ENCODE measurements around the gene CADM2.
"Not testable (repeated sequence)": the region's sequence is repeated elsewhere in the genome, so short reads cannot be mapped to it uniquely, and the experiment has no call there.

Gene CADM2

DNA sequence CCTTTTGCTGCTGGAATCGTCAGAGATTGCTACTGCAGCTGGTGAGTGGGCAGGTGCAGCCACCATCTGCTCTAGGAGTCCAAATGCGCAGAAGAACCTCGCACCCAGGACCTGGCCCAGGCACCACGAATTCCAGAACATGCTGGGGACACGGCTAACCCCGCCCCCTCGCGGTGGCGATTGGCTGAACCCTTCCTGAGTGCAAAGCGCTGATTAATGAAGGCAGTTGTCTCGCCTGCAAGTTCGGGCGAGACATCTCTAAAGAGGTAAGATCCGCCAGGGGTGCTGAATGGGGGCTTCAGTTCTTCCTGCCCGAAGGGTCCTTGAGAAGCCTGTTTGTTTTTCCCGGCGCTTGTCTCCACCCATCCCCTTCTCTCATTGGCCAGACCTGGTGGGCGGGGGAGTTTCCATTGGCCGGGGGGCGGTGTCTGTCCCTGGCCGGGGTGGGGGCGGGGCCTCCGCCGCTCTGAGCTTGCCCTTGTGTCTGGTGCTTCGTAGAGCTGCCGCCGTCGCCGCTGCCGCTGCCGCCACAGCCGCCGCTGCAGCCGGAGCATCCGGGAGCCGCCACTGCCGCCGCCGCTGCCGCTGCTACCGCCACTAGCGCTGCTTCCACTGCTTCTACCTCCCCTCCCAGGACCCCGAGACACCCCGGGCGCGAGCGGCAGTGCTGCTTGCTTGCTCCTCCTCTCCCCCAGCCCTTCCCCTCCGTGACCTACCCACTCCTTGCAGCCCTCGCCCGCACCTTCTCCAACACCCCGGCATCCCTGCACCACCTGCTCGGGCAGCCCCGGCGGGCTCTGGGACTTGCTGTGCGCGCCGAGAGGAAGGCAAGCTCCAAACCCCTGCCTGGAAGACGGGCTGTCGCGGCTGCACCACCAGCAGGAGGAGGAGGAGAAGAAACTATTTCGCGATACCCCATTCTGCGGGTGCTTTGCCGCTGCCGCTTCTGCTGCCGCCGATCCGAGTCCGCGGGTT is at the start of gene CADM2:
Gene CADM2, plus strand, starts transcription at position 495 of the 975 bp plus-strand sequence.
- peak; percentile 72 for DNase-seq
- Mint-ChIP-seq H3K27me3 (peaks cover 40% of the 10 kb centered on the region), H3K27ac (no peak within 1 kb of the TSS), H3K4me3 (peak within 1 kb of the TSS; percentile 58), H3K9me3 (no peaks in the 10 kb centered on the region), H3K4me1 (peaks cover 11% of the 10 kb centered on the region), H3K36me3 (no peaks in the 10 kb centered on the region)
- CTCF ChIA-PET = no interaction called here

DNA sequence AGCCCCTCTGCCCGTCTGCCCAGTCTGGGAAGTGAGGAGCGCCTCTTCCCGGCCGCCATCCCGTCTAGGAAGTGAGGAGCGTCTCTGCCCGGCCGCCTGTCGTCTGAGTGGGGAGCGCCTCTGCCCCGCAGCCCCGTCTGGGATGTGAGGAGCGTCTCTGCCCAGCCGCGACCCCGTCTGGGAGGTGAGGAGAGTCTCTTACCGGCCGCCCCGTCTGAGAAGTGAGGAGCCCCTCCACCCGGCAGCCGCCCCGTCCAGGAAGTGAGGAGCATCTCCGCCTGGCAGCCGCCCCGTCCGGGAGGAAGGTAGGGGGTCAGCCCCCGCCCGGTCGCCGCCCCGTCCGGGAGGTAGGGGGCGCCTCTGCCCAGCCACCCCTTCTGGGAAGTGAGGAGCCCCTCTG is 40.2 kb upstream of the CADM2 start:
- H3K36me3 Mint-ChIP-seq, H3K4me3 Mint-ChIP-seq, DNase-seq, CTCF ChIA-PET, H3K27ac Mint-ChIP-seq, H3K27me3 Mint-ChIP-seq, H3K4me1 Mint-ChIP-seq: not testable (repeated sequence)
- H3K9me3 Mint-ChIP-seq = peaks cover 11% of the 10 kb centered on the region

DNA sequence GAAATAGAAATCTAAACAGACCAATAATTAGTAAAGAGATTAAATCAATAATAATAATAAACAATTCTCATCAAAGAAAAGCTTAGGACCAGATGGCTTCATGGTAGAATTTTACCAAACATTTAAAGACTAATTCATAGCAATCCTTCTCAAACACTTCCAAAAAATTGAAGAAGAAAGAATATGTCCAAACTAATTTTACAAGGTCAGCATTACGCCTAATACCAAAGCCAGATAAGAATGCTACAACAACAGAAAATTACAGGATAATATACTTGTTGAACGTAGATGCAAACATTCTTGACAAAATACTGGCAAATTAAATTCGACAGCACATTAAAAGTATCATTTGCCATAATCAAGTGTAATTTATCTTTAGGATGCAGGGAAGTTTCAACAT is 36.1 kb upstream of the CADM2 start:
- Mint-ChIP-seq H3K27ac (no peak overlapping the region), H3K4me3 (no peak overlapping the region), H3K36me3 (no peaks in the 10 kb centered on the region), H3K9me3 (peaks cover 5% of the 10 kb centered on the region), H3K4me1 (no peaks in the 10 kb centered on the region), H3K27me3 (no peaks in the 10 kb centered on the region)
- CTCF ChIA-PET = no interaction called here
- DNase-seq = no peak

DNA sequence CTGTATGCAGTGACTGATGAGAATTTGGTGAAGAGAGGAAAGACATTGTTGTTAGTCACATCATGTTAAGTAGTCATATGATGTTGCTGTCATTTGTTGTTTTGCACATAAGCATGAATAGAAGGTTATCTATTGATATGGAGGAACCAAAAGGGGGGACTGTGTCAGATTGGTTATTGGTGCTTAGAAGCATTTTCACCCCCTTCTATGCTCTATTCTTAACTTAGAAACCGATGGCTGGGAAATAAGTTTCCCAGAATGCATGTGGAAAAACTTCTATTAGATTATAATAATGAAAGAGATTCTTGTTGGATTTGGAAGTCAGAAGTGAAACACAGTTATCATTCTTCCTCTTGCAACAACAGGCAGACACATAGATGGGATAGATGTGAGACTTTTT is 33.2 kb upstream of the CADM2 start:
- CTCF ChIA-PET = no interaction called here
- peaks cover 1% of the 10 kb centered on the region for H3K9me3 Mint-ChIP-seq
- no peak overlapping the region for H3K4me3 Mint-ChIP-seq
- no peaks in the 10 kb centered on the region for H3K4me1 Mint-ChIP-seq
- no peak overlapping the region for H3K27ac Mint-ChIP-seq
- no peak for DNase-seq
- no peaks in the 10 kb centered on the region for H3K36me3 Mint-ChIP-seq
- H3K27me3 Mint-ChIP-seq = no peaks in the 10 kb centered on the region

DNA sequence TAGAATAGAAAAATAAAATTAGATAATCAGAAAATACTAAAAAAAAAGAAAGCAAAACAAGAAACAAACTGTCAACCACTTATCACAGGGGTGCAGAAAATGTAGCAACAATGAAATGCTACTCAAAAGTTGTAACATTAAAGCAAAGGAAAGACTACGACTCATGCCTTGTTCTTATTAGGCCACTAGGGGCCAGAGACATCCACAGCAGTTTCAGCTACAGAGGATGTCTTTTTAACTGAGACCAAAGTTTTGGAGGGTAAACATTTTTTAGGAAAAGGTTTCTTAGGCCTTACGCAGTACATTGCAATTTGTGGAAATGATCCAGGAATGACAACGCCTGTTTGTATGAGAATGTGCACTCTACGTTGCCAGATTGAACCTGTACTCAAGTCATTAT is 15.4 kb upstream of the CADM2 start:
- H3K4me3 Mint-ChIP-seq = no peak overlapping the region
- no peaks in the 10 kb centered on the region for H3K36me3 Mint-ChIP-seq
- no peak for DNase-seq
- no peak overlapping the region for H3K27ac Mint-ChIP-seq
- no peaks in the 10 kb centered on the region for H3K27me3 Mint-ChIP-seq
- no peaks in the 10 kb centered on the region for H3K4me1 Mint-ChIP-seq
- CTCF ChIA-PET = no interaction called here
- H3K9me3 Mint-ChIP-seq = no peaks in the 10 kb centered on the region

DNA sequence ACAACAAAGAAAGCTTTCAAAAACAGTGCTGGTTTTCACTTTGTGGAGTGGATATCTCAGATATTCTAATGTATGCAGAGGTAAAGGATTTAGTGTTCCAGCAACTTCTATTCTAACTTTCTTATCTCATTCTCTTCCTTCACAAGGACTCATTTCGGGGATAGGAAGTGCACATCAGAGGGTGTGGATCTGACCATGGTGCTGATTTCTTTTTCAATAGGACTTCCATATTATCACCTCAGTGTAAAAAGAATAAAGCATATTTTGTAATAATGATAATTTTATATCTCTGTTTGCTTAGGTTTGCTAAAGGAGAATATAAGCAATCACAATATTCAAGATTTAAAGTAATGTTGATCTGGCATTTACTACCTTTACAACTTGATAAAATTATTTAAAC is 12.5 kb upstream of the CADM2 start:
- Mint-ChIP-seq H3K4me3 (no peak overlapping the region), H3K9me3 (peaks cover 2% of the 10 kb centered on the region), H3K36me3 (no peaks in the 10 kb centered on the region), H3K4me1 (no peaks in the 10 kb centered on the region), H3K27me3 (no peaks in the 10 kb centered on the region), H3K27ac (no peak overlapping the region)
- CTCF ChIA-PET = no interaction called here
- no peak for DNase-seq

DNA sequence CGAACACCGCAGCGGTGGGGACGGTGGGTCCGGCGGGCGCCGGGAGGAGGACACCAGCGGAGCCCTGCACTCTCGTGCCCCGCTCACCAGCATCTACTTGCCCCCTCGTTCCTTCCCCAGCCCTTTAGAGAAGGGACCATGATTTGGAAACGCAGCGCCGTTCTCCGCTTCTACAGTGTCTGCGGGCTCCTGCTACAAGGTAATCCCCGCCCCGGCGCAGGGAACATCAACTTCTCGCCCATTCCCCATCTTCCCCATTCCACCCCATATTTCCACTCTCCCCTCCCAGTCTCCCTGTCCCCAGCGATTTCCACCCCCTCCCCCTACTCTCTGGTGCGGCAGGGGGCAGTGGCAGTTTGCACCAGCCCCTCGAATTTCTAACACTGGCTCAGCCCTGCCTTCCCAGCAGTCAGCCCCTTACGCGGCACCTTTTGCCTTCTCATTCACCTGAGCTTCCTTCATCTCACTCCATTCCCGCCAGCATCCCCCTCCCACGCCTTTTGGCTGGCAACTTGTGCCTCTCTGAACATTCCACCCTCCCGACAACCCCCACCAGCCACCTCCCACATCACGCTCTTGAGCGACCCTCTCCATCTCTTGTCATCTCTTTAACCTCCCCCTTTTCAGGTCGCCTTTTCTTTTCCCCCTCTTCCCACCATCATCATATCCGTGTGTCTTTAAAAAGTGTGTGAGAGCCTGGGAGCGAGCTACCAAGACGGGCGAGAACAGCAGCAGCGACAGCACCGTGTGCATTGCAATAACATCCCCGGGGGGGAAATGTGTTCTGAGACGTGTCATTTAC is 882 bp downstream of the CADM2 start:
- Mint-ChIP-seq H3K36me3 (no peaks in the 10 kb centered on the region), H3K27me3 (peaks cover 40% of the 10 kb centered on the region), H3K27ac (no peak overlapping the region), H3K4me3 (peak overlapping the region; percentile 33), H3K9me3 (no peaks in the 10 kb centered on the region), H3K4me1 (peaks cover 11% of the 10 kb centered on the region)
- CTCF ChIA-PET = no interaction called here
- no peak for DNase-seq

DNA sequence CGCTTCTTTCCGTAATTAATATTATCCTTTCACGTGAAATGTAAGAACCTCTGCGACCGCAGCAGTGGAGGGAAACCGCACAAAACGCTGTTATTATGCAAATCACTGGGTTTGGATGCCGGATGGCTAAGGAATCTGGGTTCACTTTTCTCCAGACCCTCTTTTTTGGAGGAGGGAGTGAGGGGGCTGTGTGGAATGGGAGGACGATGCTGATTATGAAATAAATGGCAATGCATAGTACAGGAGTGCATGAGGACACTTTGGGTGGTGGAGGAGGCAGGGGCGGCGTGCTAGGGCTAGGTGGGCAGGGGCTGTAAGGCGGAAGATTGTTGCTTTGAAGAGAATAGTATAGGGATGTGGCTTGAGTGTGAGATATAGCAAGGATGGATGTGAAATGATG is 1.8 kb downstream of the CADM2 start:
- Mint-ChIP-seq H3K9me3 (no peaks in the 10 kb centered on the region), H3K4me1 (peaks cover 11% of the 10 kb centered on the region), H3K4me3 (no peak overlapping the region), H3K36me3 (no peaks in the 10 kb centered on the region), H3K27ac (no peak overlapping the region), H3K27me3 (peaks cover 40% of the 10 kb centered on the region)
- CTCF ChIA-PET = no interaction called here
- no peak for DNase-seq

DNA sequence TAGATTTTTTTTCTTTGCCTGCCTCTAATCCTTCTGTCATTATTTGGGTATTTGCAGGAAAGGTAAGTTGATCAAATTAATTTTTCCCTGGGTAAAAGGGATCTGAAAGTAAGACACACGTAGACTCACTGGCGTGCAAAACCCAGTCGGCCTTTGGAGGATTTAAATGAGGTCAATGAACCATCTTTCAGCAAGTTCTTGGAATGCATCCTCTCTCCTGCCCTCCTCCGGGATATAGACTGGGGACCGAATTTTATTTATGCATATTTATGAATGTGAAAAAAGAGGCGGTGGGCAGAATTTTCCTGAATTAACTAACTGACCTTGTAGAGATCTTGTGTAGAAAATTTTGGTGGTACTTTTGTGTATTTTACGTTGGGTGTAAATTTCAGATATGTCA is 2.2 kb downstream of the CADM2 start:
- Mint-ChIP-seq H3K36me3 (no peaks in the 10 kb centered on the region), H3K4me3 (no peak overlapping the region), H3K9me3 (no peaks in the 10 kb centered on the region), H3K27me3 (peaks cover 40% of the 10 kb centered on the region), H3K4me1 (peaks cover 11% of the 10 kb centered on the region), H3K27ac (no peak overlapping the region)
- CTCF ChIA-PET = no interaction called here
- no peak for DNase-seq

DNA sequence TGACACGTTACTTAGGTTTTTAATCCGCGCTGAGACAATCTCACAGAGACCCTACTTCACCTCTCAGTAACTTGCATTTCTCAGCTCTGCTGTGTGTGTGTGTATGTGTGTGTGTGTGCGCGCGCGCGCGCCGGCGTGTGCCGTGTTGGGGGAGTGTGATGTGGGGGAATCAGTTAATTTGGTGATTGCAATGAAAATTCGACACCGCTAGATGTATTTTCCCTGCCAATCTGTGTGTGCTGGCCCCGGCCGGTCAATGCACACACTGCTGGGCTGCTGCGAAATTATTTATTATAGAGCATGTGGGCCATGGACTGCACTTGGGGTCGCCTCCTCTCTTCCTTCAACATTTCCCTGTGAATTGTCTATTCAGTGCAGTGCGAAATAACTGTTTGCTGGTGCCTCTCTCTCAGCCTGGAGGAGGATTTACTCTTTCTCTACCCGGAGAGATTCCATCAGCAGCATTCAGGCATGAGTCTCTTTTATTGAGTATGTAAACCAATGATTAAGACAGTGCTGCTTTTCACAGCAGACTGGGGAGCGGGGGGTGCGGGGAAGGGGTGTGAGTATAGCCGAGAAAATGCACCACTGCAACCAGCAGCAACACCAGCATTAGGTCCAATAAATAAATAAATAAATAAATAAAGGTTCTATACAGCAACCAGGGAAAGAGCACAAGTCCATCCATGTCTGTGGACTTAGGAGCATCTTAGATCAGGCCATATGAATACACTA is 2.9 kb downstream of the CADM2 start:
- H3K27ac Mint-ChIP-seq = no peak overlapping the region
- no peak for DNase-seq
- H3K36me3 Mint-ChIP-seq = no peaks in the 10 kb centered on the region
- no peaks in the 10 kb centered on the region for H3K9me3 Mint-ChIP-seq
- H3K27me3 Mint-ChIP-seq = peaks cover 40% of the 10 kb centered on the region
- H3K4me3 Mint-ChIP-seq = no peak overlapping the region
- peaks cover 11% of the 10 kb centered on the region for H3K4me1 Mint-ChIP-seq
- CTCF ChIA-PET = no interaction called here

DNA sequence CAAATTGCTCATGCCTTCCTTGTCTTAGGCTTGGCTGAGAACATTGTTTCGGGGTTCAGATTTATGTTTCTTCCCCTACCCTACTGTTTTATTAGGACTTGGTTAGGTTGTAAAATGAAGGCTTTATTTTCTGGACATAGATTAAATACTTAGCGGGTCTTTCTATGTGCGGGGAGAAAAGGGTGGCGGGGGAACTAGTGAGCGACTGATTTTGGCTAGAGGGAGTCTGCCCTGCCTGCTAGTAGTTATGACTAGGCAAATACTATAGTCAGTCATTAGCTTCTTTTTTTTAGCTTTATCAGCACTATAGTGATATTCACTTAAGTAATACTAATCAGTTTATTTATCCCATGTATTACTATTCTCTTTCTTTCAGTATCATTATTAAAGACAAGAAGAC is 3.6 kb downstream of the CADM2 start:
- CTCF ChIA-PET = no interaction called here
- H3K4me3 Mint-ChIP-seq = no peak overlapping the region

DNA sequence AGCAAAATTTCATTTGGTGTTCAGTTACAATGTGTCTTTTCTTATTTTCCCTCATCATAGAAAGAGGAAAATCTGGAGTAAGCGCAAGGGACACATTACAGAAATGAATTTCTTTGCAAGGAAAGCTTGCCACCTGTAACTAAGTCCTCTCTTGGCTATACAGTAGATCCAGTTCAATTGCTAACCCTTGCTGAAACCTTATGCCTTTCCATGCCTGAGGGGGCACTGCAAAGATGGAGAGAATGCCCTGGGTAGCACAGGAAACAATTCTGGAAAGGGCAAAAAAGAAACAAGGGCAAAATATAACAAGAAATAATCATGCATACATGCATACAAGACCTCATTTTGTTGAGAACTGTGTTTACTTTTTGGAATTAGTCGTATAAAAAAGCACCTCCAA is 4.3 kb downstream of the CADM2 start:
- CTCF ChIA-PET = no interaction called here
- no peaks in the 10 kb centered on the region for H3K9me3 Mint-ChIP-seq
- peaks cover 11% of the 10 kb centered on the region for H3K4me1 Mint-ChIP-seq
- H3K4me3 Mint-ChIP-seq = no peak overlapping the region
- H3K36me3 Mint-ChIP-seq = no peaks in the 10 kb centered on the region
- H3K27me3 Mint-ChIP-seq = peaks cover 39% of the 10 kb centered on the region
- DNase-seq = no peak
- no peak overlapping the region for H3K27ac Mint-ChIP-seq

More for the DNA sequence above, 3.6 kb downstream of the CADM2 start:
- no peak overlapping the region for H3K27ac Mint-ChIP-seq
- H3K4me1 Mint-ChIP-seq = peaks cover 11% of the 10 kb centered on the region
- peaks cover 40% of the 10 kb centered on the region for H3K27me3 Mint-ChIP-seq
- DNase-seq = no peak
- no peaks in the 10 kb centered on the region for H3K9me3 Mint-ChIP-seq
- H3K36me3 Mint-ChIP-seq = no peaks in the 10 kb centered on the region

DNA sequence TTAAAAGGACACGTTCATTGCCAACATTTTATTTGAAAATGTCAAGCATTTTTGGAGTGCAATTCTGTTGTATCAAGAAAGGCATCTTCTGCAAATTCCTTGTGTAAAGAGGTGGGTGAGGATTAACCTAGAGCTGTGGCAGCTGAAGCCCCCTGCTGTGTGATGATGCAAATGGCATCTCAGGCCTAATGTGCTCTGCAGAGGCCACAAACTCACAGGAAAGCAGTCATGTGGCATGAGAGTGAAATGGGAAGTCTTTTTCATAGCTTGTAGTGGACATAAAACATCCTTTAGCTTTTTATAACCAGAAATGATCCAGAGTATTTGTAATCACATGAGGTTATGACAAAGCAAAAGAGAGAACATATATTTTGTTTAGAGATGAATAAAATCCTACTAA is 6.4 kb downstream of the CADM2 start:
- no peaks in the 10 kb centered on the region for H3K4me1 Mint-ChIP-seq
- DNase-seq = no peak
- CTCF ChIA-PET = no interaction called here
- no peaks in the 10 kb centered on the region for H3K36me3 Mint-ChIP-seq
- no peak overlapping the region for H3K27ac Mint-ChIP-seq
- no peak overlapping the region for H3K4me3 Mint-ChIP-seq
- H3K27me3 Mint-ChIP-seq = peaks cover 19% of the 10 kb centered on the region
- H3K9me3 Mint-ChIP-seq = no peaks in the 10 kb centered on the region

DNA sequence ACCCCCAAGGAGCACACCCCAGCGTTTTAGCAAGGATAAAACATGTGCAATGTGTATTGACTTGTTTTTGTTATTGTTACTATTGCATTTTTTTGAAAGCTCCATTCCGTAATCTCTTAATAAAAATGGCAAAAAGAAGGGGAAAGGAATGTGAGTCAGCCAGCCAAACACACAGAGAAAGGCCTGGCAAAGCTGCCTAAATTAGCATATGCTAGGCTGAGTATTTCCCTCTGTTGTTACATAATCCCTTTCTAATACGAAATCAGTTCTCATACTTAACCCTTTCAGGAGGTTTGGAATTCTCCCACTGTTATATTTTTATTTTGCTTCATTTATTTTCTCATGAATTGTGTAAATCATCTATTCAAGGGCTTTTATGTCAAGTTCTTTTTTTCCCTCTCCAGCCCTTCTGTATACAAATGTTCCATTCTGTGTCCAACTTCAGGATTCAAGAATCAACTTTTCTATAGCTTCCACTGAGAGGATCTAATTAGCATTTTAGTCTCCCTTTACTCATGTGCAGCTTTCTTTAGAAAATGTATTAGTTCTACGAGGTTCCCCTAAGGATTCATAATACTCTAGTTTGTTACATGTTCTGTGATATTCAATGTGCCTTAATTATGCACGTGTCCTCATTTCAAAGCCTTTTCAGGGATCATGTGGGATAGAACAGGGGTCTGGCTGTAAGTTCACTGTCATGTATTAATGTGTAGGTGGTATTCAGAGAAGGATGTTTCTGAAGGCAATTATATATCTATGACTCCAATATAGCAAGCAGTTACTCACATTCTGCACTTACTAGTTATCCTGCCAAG is 9.2 kb downstream of the CADM2 start:
- no peak for DNase-seq
- no peaks in the 10 kb centered on the region for H3K9me3 Mint-ChIP-seq
- H3K4me1 Mint-ChIP-seq = no peaks in the 10 kb centered on the region
- no peaks in the 10 kb centered on the region for H3K27me3 Mint-ChIP-seq
- H3K27ac Mint-ChIP-seq = no peak overlapping the region
- H3K36me3 Mint-ChIP-seq = no peaks in the 10 kb centered on the region
- no peak overlapping the region for H3K4me3 Mint-ChIP-seq
- CTCF ChIA-PET = no interaction called here

Measured in activated naive CD4-positive, alpha-beta T cell treated with anti-CD3 and anti-CD28 coated beads, Interleukin-2, amount 10 ng/mL, durations not matched to agents 7 days and 5 days (primary cell).